Lower leg skin (tissue), 3 donors: Measurements from ENCODE around the gene EGLN2.

ENCODE experiments used
- CTCF ChIP-seq, 3 donors: fragments of 450-650 bp; IDR thresholded peaks; one replicate each; pipeline ENCODE4 v1.5.1; 2016; ENCODE audit warnings: antibody characterized with exemption in 3 of 3, mild to moderate bottlenecking in 3 of 3, moderate library complexity in 2 of 3
- POLR2A ChIP-seq, 2 donors: fragments of 450-650 bp; IDR thresholded peaks; one replicate each; pipeline ENCODE4 v1.6.1; 2016 to 2017; ENCODE audit warnings: antibody characterized with exemption in 2 of 2, mild to moderate bottlenecking in 1 of 2, moderate library complexity in 1 of 2

GRCh38 chr19:40758491-40758890 is 40.5 kb upstream of the EGLN2 start:
- TF ChIP-seq CTCF (IDR thresholded peaks at IDR 0.05) (no peak), POLR2A (IDR thresholded peaks at IDR 0.05) (no peak)
